HEK293 (cell line): ENCODE measurements around the gene PMS1.

Experiments used
- AEBP2 ChIP-seq: fragments of 450-650 bp; formaldehyde crosslinking; IDR thresholded peaks from 2 replicates; pipeline ENCODE4 v1.5.1; 2016; ENCODE audit warnings: missing biosample characterization, missing genetic modification characterization, borderline replicate concordance
- BCL11B ChIP-seq: fragments of 450-650 bp; formaldehyde crosslinking; IDR thresholded peaks from 2 replicates; pipeline ENCODE4 v1.5.1; 2016; ENCODE audit warnings: low read depth, missing biosample characterization, missing genetic modification characterization
- GFI1B ChIP-seq: fragments of 450-650 bp; formaldehyde crosslinking; IDR thresholded peaks from 2 replicates; pipeline ENCODE4 v1.5.1; 2016; ENCODE audit warnings: missing biosample characterization, missing genetic modification characterization
- HIC1 ChIP-seq: fragments of 450-650 bp; formaldehyde crosslinking; IDR thresholded peaks from 2 replicates; pipeline ENCODE4 v1.5.1; 2016; ENCODE audit warnings: missing biosample characterization, missing genetic modification characterization
- KLF9 ChIP-seq: fragments of 450-650 bp; formaldehyde crosslinking; IDR thresholded peaks from 2 replicates; pipeline ENCODE4 v1.5.1; 2016; ENCODE audit warnings: missing biosample characterization, missing genetic modification characterization, low read depth
- OVOL3 ChIP-seq: fragments of 450-650 bp; formaldehyde crosslinking; IDR thresholded peaks from 2 replicates; pipeline ENCODE4 v1.5.1; 2016; ENCODE audit warnings: missing biosample characterization, missing genetic modification characterization
- PBX3 ChIP-seq: sonication (generic); formaldehyde crosslinking; IDR thresholded peaks from 2 replicates; pipeline ENCODE4 v1.8.1; 2022; ENCODE audit warnings: mild to moderate bottlenecking, moderate library complexity, missing genetic modification reagents
- PRDM1 ChIP-seq: fragments of 450-650 bp; formaldehyde crosslinking; IDR thresholded peaks from 2 replicates; pipeline ENCODE4; 2016; ENCODE audit warnings: missing biosample characterization, missing genetic modification characterization
- PRDM2 ChIP-seq: fragments of 450-650 bp; formaldehyde crosslinking; IDR thresholded peaks from 2 replicates; pipeline ENCODE4 v1.5.1; 2016; ENCODE audit warnings: missing biosample characterization, missing genetic modification characterization, borderline replicate concordance
- YY2 ChIP-seq: fragments of 450-650 bp; formaldehyde crosslinking; IDR thresholded peaks from 2 replicates; pipeline ENCODE4 v1.5.1; 2016; ENCODE audit warnings: missing biosample characterization, missing genetic modification characterization
- ZBTB26 ChIP-seq: fragments of 450-650 bp; formaldehyde crosslinking; optimal IDR thresholded peaks from 2 replicates; pipeline ENCODE3; 2016; ENCODE audit warnings: missing biosample characterization, mild to moderate bottlenecking, missing genetic modification characterization
- ZBTB48 ChIP-seq: fragments of 450-650 bp; formaldehyde crosslinking; IDR thresholded peaks from 2 replicates; pipeline ENCODE4 v1.5.1; 2016; ENCODE audit warnings: missing biosample characterization, missing genetic modification characterization
- ZBTB49 ChIP-seq: fragments of 450-650 bp; formaldehyde crosslinking; IDR thresholded peaks from 2 replicates; pipeline ENCODE4 v1.5.1; 2016; ENCODE audit warnings: missing biosample characterization, missing genetic modification characterization, low read depth
- ZNF140 ChIP-seq: fragments of 450-650 bp; formaldehyde crosslinking; IDR thresholded peaks from 2 replicates; pipeline ENCODE4 v1.5.1; 2016; ENCODE audit warnings: missing biosample characterization, missing genetic modification characterization
- ZNF155 ChIP-seq: fragments of 450-650 bp; formaldehyde crosslinking; IDR thresholded peaks from 2 replicates; pipeline ENCODE4 v1.5.1; 2016; ENCODE audit warnings: missing biosample characterization, missing genetic modification characterization
- ZNF157 ChIP-seq: fragments of 450-650 bp; formaldehyde crosslinking; IDR thresholded peaks from 2 replicates; pipeline ENCODE4 v1.5.1; 2016; ENCODE audit warnings: missing biosample characterization, missing genetic modification characterization
- ZNF175 ChIP-seq: fragments of 450-650 bp; formaldehyde crosslinking; IDR thresholded peaks from 2 replicates; pipeline ENCODE4 v1.5.1; 2016; ENCODE audit warnings: missing biosample characterization, missing genetic modification characterization
- ZNF2 ChIP-seq: fragments of 450-650 bp; formaldehyde crosslinking; IDR thresholded peaks from 2 replicates; pipeline ENCODE4 v1.5.1; 2016; ENCODE audit warnings: missing biosample characterization, missing genetic modification characterization
- ZNF221 ChIP-seq: fragments of 450-650 bp; formaldehyde crosslinking; IDR thresholded peaks from 2 replicates; pipeline ENCODE4 v1.5.1; 2017; ENCODE audit warnings: missing biosample characterization, missing genetic modification characterization, borderline replicate concordance
- ZNF302 ChIP-seq: fragments of 450-650 bp; formaldehyde crosslinking; IDR thresholded peaks from 2 replicates; pipeline ENCODE4 v1.5.1; 2016; ENCODE audit warnings: missing biosample characterization, missing genetic modification characterization, low read depth
- ZNF335 ChIP-seq: fragments of 450-650 bp; formaldehyde crosslinking; conservative IDR thresholded peaks from 2 replicates; pipeline ENCODE4 v1.5.1; 2016; ENCODE audit warnings: missing biosample characterization, missing genetic modification characterization
- ZNF354C ChIP-seq: fragments of 450-650 bp; formaldehyde crosslinking; IDR thresholded peaks from 2 replicates; pipeline ENCODE4 v1.5.1; 2016; ENCODE audit warnings: missing biosample characterization, missing genetic modification characterization, low read depth, borderline replicate concordance
- ZNF423 ChIP-seq: fragments of 450-650 bp; formaldehyde crosslinking; IDR thresholded peaks from 2 replicates; pipeline ENCODE4 v1.5.1; 2016; ENCODE audit warnings: missing biosample characterization, missing genetic modification characterization
- ZNF514 ChIP-seq: fragments of 450-650 bp; formaldehyde crosslinking; IDR thresholded peaks from 2 replicates; pipeline ENCODE4 v1.5.1; 2016; ENCODE audit warnings: missing biosample characterization, missing genetic modification characterization
- ZNF555 ChIP-seq: fragments of 450-650 bp; formaldehyde crosslinking; conservative IDR thresholded peaks from 2 replicates; pipeline ENCODE4 v1.5.1; 2017; ENCODE audit warnings: missing biosample characterization, mild to moderate bottlenecking, missing genetic modification characterization, inconsistent platforms
- ZNF610 ChIP-seq: fragments of 450-650 bp; formaldehyde crosslinking; IDR thresholded peaks from 2 replicates; pipeline ENCODE4 v1.5.1; 2016; ENCODE audit warnings: missing biosample characterization, missing genetic modification characterization, borderline replicate concordance
- ZNF837 ChIP-seq: fragments of 450-650 bp; formaldehyde crosslinking; IDR thresholded peaks from 2 replicates; pipeline ENCODE4 v1.5.1; 2016; ENCODE audit warnings: missing biosample characterization, missing genetic modification characterization

PMS1 gene

GRCh38 chr2:189836644-189837043 is 52.4 kb downstream of the PMS1 start (continued):
- 0 out of 2 replicates have a peak, but pooled peaks have one; percentile 35 for TF ChIP-seq PRDM1 (tag by site-specific recombination)
- no peak for TF ChIP-seq ZNF157 (tag by site-specific recombination)
- peak; percentile 79; the same call in 1 of the 2 replicates for TF ChIP-seq OVOL3 (tag by site-specific recombination)
- TF ChIP-seq AEBP2 (tag by site-specific recombination), result no peak
- TF ChIP-seq ZNF140, result no peak
- no peak for TF ChIP-seq ZNF155 (tag by site-specific recombination)
- no peak for TF ChIP-seq PBX3 (CRISPR knock-in tag)
- no peak for TF ChIP-seq ZNF302
- TF ChIP-seq ZNF837 (tag by site-specific recombination), result no peak
- peak; percentile 66 for TF ChIP-seq HIC1 (tag by site-specific recombination)
- no peak for TF ChIP-seq ZNF610 (tag by site-specific recombination)
- 0 out of 2 replicates have a peak, but pooled peaks have one; percentile 31 for TF ChIP-seq ZNF2 (tag by site-specific recombination)
- no peak for TF ChIP-seq PRDM2 (tag by site-specific recombination)
- no peak for TF ChIP-seq ZBTB48 (tag by site-specific recombination)
- TF ChIP-seq ZNF423 (tag by site-specific recombination), result no peak
- no peak for TF ChIP-seq ZBTB26 (tag by site-specific recombination)
- TF ChIP-seq ZNF354C (tag by site-specific recombination), result no peak
- peak; percentile 80; the same call in 1 of the 2 replicates for TF ChIP-seq GFI1B
- no peak for TF ChIP-seq YY2 (tag by site-specific recombination)
- TF ChIP-seq ZNF555 (tag by site-specific recombination), result no peak
- TF ChIP-seq ZNF514 (tag by site-specific recombination), result no peak
- no peak for TF ChIP-seq ZNF175 (tag by site-specific recombination)
- no peak for TF ChIP-seq ZBTB49 (tag by site-specific recombination)
- peak; percentile 66 for TF ChIP-seq ZNF335 (tag by site-specific recombination)
- TF ChIP-seq BCL11B (tag by site-specific recombination), result no peak
- TF ChIP-seq KLF9, result no peak
- 0 out of 2 replicates have a peak, but pooled peaks have one; percentile 21 for TF ChIP-seq ZNF221 (tag by site-specific recombination)
